SHP77 (cell line): ENCODE results near the gene CHEK1.
"Not testable (repeated sequence)": the region's sequence is repeated elsewhere in the genome, so short reads cannot be mapped to it uniquely, and the experiment has no call there.

Experiments used
- DNase-seq, 2 experiments: peaks; one replicate each; lab custom pipeline; 2025; lab: John Stamatoyannopoulos, UW

Gene CHEK1

DNA sequence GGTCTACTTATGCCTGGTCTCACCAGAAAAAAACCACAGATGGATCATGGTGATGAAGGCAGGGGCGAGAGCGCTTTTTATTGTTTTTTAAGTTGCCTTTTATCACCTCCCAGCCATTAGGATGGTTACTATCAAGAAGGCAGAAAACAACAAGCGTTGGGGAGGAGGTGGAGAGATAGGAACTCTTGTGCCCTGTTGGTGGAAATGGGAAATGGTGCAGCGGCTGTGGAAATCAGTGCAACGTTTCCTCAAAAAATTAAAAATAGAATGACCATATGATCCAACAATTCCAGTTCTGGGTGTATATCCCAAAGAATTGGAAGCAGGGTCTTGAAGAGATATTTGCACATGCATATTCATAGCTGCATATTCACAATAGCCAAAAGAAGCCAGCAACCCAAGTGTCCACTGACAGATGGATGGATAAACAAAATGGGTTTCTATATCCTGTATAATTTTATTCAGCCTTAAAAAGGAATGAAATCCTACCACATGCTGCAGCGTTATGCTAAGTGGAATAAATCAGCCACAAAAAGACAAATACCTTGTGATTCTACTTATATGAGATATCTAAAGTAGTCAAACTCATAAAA lies 76.2 kb downstream of the CHEK1 start:
- DNase-seq, result no peak

DNA sequence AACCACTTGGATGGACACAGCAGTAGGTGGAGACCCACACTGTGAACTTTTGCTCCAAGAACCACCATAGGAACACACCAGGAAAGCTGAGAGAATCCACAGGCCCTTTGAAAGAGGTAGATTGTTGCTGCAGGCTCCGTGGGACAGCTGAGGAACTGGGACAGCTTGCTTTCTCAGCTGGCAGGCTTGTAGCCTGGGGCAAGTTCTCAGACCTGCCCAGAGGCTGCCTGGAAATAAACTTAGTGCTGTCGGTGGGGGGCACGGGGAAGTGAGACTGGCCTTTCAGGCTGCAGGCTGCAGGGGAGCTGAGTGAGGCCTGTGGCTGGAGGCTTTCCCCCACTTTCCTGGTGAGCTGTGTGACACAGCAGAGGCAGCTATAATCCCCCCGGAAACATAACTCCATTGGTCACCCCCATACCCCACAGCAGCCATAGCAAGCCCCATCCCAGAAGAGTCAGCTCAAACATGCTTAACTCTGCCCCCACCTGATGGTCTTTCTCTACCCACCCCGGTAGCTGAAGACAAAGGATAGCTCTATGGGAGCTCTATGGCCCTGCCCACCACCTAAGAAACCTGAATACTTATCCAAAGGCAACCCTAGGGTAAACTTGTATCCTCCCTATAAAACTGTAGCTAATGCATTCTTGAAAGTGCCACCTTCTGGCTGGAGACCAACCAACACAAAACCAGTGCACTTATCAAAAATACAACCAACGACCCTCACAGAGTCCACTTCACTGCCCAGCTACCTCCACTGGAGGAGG lies 77.1 kb downstream of the CHEK1 start:
- no peak for DNase-seq

DNA sequence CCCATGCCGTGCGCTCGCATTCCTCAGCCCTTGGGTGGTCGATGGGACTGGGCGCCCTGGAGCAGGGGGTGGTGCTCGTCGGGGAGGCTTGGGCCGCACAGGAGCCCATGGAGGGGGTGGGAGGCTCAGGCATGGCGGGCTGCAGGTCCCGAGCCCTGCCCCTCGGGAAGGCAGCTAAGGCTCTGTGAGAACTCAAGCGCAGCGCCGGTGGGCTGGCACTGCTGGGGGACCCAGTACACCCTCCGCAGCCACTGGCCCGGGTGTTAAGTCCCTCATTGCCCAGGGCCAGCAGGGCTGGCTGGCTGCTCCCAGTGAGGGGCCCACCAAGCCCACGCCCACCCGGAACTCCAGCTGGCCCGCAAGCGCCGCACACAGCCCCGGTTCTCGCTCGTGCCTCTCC lies 79.7 kb downstream of the CHEK1 start:
- not testable (repeated sequence) for DNase-seq

DNA sequence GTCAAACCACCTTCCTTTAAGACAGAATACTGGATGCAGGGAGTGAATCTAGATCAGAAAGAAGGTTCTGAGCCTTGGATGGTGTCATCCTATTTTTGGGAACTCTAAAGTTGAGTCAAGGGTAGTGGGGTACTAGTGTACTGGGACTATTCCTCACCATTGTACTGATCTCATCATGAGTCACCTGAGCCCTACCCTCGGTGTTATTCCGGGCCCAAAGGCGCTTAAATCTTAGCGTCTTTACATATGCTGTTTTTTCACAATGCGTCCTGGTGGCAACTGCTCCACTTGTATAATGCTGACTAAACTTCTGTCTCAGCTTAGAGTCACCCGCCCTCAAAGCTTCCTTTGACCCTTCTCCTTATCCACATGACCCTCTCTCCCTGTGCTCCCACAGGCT lies 95.8 kb downstream of the CHEK1 start:
- no peak for DNase-seq

DNA sequence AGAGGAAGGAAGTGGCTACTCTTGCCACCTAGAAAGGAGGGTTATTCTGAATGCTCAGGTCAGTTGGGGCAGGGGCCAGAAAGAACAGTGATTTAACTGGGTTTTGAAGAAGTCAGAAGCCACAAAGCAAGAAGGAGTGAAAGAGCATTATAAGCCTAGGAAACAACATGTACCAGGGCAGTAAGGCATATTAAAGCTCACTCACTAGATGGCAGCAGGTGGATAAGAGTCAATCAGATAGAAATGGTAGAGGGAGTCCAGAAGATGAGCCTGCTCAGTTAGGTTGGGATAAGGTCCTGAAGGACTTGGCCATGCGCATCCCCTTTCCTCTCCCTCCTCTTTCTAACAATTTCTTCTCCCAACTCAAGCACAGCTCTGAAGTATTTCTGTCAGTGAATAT lies 99.2 kb downstream of the CHEK1 start:
- DNase-seq, result no peak
